IMR-90 (cell line): ENCODE data around the gene WHRN.

Source experiments
- BHLHE40 ChIP-seq: fragments of 150-350 bp; IDR thresholded peaks from 2 replicates; pipeline ENCODE4 v1.6.1; 2016; ENCODE audit warnings: mild to moderate bottlenecking, low read depth, low read length
- CEBPB ChIP-seq: IDR thresholded peaks from 2 replicates; pipeline ENCODE4 v1.6.1; 2012; ENCODE audit warnings: low read depth, low read length, improper control_type of control experiment
- FOS ChIP-seq: fragments of 150-350 bp; IDR thresholded peaks from 2 replicates; pipeline ENCODE4 v1.6.1; 2016; ENCODE audit warnings: low read depth, low read length
- MXI1 ChIP-seq: IDR thresholded peaks from 2 replicates; pipeline ENCODE4 v1.6.1; 2012; ENCODE audit warnings: low read depth, mild to moderate bottlenecking, low read length, moderate library complexity, borderline replicate concordance
- POLR2A ChIP-seq: IDR thresholded peaks from 2 replicates; pipeline ENCODE4 v1.6.1; 2012; ENCODE audit warnings: mild to moderate bottlenecking, low read depth, low read length
- RAD21 ChIP-seq: IDR thresholded peaks from 2 replicates; pipeline ENCODE4 v1.6.1; 2012; ENCODE audit warnings: low read length, improper control_type of control experiment
- RCOR1 ChIP-seq: IDR thresholded peaks from 2 replicates; pipeline ENCODE4 v1.6.1; 2012; ENCODE audit warnings: mild to moderate bottlenecking, low read length, improper control_type of control experiment; ENCODE audit not compliant: insufficient replicate concordance
- TF ChIP-seq, protein P1 (sequence below): conservative IDR thresholded peaks from 2 replicates; pipeline ENCODE4 v1.5.1; 2012; ENCODE audit warnings: mild to moderate bottlenecking, low read depth, low read length, improper control_type of control experiment

DNA sequence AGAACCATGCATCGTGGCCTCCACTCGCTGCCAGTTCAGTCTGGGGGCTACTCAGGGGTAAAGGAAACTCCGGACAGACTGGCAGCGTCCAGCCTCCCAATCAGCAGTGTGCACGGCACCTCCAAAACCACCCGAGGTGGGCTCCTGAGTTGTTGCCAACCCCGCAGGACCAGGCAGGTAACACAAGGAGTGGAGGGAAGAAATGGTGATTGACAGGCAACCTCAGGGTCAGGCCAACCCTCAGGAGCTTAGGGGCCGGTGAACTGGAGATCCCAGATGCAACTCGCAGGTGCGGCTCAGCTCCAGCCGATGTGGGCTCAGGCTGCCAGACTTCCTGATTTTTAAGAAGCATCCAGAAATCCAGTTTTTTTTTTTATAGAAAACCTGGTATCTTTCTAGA, 80.1 kb downstream of the WHRN start:
- TF ChIP-seq, protein P1, sequence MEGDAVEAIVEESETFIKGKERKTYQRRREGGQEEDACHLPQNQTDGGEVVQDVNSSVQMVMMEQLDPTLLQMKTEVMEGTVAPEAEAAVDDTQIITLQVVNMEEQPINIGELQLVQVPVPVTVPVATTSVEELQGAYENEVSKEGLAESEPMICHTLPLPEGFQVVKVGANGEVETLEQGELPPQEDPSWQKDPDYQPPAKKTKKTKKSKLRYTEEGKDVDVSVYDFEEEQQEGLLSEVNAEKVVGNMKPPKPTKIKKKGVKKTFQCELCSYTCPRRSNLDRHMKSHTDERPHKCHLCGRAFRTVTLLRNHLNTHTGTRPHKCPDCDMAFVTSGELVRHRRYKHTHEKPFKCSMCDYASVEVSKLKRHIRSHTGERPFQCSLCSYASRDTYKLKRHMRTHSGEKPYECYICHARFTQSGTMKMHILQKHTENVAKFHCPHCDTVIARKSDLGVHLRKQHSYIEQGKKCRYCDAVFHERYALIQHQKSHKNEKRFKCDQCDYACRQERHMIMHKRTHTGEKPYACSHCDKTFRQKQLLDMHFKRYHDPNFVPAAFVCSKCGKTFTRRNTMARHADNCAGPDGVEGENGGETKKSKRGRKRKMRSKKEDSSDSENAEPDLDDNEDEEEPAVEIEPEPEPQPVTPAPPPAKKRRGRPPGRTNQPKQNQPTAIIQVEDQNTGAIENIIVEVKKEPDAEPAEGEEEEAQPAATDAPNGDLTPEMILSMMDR: no peak
- TF ChIP-seq POLR2A (no peak), RAD21 (no peak), FOS (no peak), CEBPB (no peak), MXI1 (no peak), RCOR1 (no peak), BHLHE40 (no peak)
